ENCODE data around the gene PSMD9.

DNA sequence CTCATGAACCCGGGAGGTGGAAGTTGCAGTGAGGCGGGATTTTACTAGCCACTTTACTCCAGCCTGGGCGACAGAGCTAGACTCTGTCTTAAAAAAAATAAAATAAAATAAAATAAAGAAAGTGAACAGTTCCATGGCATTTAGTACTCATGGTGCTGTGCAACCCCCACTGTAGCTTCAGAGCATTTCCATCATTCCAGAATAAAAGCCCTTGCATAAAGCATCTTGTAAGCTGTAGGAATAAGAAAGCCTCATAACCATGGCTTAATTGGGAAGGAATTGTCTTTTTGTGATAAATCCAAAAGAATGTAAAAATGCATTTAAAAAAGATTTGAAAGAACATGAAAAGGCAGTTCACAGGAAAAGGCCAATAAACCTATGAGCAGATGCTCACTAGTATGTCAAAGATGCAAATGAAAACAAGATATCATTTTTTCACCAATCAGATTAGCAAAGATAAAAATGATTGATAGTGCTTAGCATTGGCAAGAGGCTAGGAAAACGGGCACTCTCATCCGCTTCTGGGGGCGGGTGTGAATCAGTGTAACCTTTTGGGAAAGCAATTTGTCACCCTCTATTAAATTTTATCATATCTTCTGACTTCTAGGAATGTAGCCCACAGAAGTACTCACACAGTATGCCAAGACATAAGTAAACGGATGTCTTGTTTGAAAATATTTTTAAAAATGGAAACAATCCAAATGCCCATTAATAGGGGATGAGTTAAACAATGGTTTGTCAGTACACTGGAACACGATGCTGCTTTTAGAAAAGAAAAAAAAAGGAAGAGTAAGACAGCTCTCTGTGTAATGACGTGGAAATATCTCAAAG is 76.4 kb downstream of the PSMD9 start:
- TF ChIP-seq EZH2 (IDR thresholded peaks at IDR 0.05; ENCODE audit: low read depth) = no peak
- TF ChIP-seq, protein P1, sequence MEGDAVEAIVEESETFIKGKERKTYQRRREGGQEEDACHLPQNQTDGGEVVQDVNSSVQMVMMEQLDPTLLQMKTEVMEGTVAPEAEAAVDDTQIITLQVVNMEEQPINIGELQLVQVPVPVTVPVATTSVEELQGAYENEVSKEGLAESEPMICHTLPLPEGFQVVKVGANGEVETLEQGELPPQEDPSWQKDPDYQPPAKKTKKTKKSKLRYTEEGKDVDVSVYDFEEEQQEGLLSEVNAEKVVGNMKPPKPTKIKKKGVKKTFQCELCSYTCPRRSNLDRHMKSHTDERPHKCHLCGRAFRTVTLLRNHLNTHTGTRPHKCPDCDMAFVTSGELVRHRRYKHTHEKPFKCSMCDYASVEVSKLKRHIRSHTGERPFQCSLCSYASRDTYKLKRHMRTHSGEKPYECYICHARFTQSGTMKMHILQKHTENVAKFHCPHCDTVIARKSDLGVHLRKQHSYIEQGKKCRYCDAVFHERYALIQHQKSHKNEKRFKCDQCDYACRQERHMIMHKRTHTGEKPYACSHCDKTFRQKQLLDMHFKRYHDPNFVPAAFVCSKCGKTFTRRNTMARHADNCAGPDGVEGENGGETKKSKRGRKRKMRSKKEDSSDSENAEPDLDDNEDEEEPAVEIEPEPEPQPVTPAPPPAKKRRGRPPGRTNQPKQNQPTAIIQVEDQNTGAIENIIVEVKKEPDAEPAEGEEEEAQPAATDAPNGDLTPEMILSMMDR (conservative IDR thresholded peaks at IDR 0.05) = no peak
